MM.1S (cell line): ENCODE data around the gene GATAD2A.

Source experiments
- DNase-seq: peaks from one replicate; pipeline ENCODE4 v3.0.0-alpha.2; 2015
- H2AFZ ChIP-seq: fragments of 300-600 bp; sonication (generic); 2 replicates; pipeline ENCODE4 v1.6.0; 2016; ENCODE audit warnings: antibody characterized with exemption, low read length
- H3F3A ChIP-seq: fragments of 300-600 bp; sonication (generic); 2 replicates; pipeline ENCODE4 v1.6.1; 2016; ENCODE audit warnings: mild to moderate bottlenecking, antibody characterized with exemption, low read length, moderate library complexity, mixed read lengths; ENCODE audit not compliant: insufficient read depth
- H3K27ac ChIP-seq: fragments of 300-600 bp; sonication (generic); 2 replicates; pipeline ENCODE4 v1.5.1; 2016; ENCODE audit warnings: mild to moderate bottlenecking, low read length
- H3K27me3 ChIP-seq: fragments of 300-600 bp; sonication (generic); replicated peaks from 2 replicates; pipeline ENCODE4 v1.6.0; 2016; ENCODE audit warnings: low read length; ENCODE audit not compliant: insufficient read depth
- H3K36me3 ChIP-seq: fragments of 300-600 bp; sonication (generic); replicated peaks from 2 replicates; pipeline ENCODE4 v1.6.1; 2016; ENCODE audit warnings: mild to moderate bottlenecking, low read length, mixed read lengths; ENCODE audit not compliant: insufficient read depth
- H3K4me1 ChIP-seq: fragments of 300-600 bp; sonication (generic); 2 replicates; pipeline ENCODE4 v1.6.1; 2016; ENCODE audit warnings: low read length, mixed read lengths
- H3K4me2 ChIP-seq: fragments of 300-600 bp; sonication (generic); 2 replicates; pipeline ENCODE4 v1.6.0; 2016; ENCODE audit warnings: low read depth, low read length
- H3K4me3 ChIP-seq: fragments of 300-600 bp; sonication (generic); 2 replicates; pipeline ENCODE4 v1.5.1; 2016; ENCODE audit warnings: low read length, mixed read lengths
- H3K79me2 ChIP-seq: fragments of 300-600 bp; sonication (generic); 2 replicates; pipeline ENCODE4 v1.6.1; 2016; ENCODE audit warnings: mixed run types, low read length, mixed read lengths
- H3K9ac ChIP-seq: fragments of 300-600 bp; sonication (generic); 2 replicates; pipeline ENCODE4 v1.6.1; 2016; ENCODE audit warnings: low read length, mixed read lengths
- H3K9me2 ChIP-seq: fragments of 300-600 bp; sonication (generic); replicated peaks from 2 replicates; pipeline ENCODE4 v1.6.1; 2016; ENCODE audit warnings: mild to moderate bottlenecking, low read length, mixed read lengths; ENCODE audit not compliant: insufficient read depth
- H3K9me3 ChIP-seq: fragments of 300-600 bp; sonication (generic); replicated peaks from 2 replicates; pipeline ENCODE4 v1.6.1; 2016; ENCODE audit warnings: mild to moderate bottlenecking, low read length, mixed read lengths; ENCODE audit not compliant: insufficient read depth
- H4K20me1 ChIP-seq: fragments of 300-600 bp; sonication (generic); 2 replicates; pipeline ENCODE4 v1.6.1; 2016; ENCODE audit warnings: mild to moderate bottlenecking, low read length, moderate library complexity, mixed read lengths; ENCODE audit not compliant: insufficient read depth
- CTCF ChIP-seq: fragments of 300-600 bp; sonication (generic); IDR thresholded peaks from 2 replicates; pipeline ENCODE4 v1.5.1; 2016; ENCODE audit warnings: antibody characterized with exemption, low read length, mixed read lengths
- EZH2 ChIP-seq: fragments of 300-600 bp; sonication (generic); optimal IDR thresholded peaks from 2 replicates; pipeline ENCODE3; 2017; ENCODE audit warnings: low read depth, mild to moderate bottlenecking, antibody characterized with exemption, low read length, mixed read lengths
- EZH2phosphoT487 ChIP-seq: fragments of 300-600 bp; sonication (generic); IDR thresholded peaks from 2 replicates; pipeline ENCODE4 v1.6.1; 2018; ENCODE audit warnings: antibody characterized with exemption, low read length

Gene GATAD2A

GRCh38 chr19:19487950-19488874 is 82.7 kb downstream of the GATAD2A start:
- H3K4me2 ChIP-seq = no peak overlapping the region
- TF ChIP-seq EZH2 (no peak), CTCF (no peak), EZH2phosphoT487 (no peak)
- no peaks in the 10 kb centered on the region for H3K27me3 ChIP-seq
- no peak overlapping the region for H3K9ac ChIP-seq
- no peak overlapping the region for H3K27ac ChIP-seq
- no peak for DNase-seq
- H2AFZ ChIP-seq = no peak overlapping the region
- H3K9me2 ChIP-seq = no peaks in the 10 kb centered on the region
- peaks cover 11% of the 10 kb centered on the region; the same call in 1 of the 2 replicates for H3K4me1 ChIP-seq
- H3K36me3 ChIP-seq = no peaks in the 10 kb centered on the region
- H4K20me1 ChIP-seq = no peaks in the 10 kb centered on the region; the same call in 1 of the 2 replicates
- H3F3A ChIP-seq = peaks cover 11% of the 10 kb centered on the region; the same call in 1 of the 2 replicates
- H3K79me2 ChIP-seq = peaks cover 44% of the 10 kb centered on the region
- no peaks in the 10 kb centered on the region for H3K9me3 ChIP-seq
- H3K4me3 ChIP-seq = no peak overlapping the region

GRCh38 chr19:19488875-19489690 is 83.6 kb downstream of the GATAD2A start:
- Histone ChIP-seq H3K27me3 (no peaks in the 10 kb centered on the region), H3K9me2 (no peaks in the 10 kb centered on the region), H3K4me1 (peaks cover 11% of the 10 kb centered on the region; the same call in 1 of the 2 replicates), H3K9ac (no peak overlapping the region), H3K9me3 (no peaks in the 10 kb centered on the region), H3K27ac (peak overlapping the region; percentile 32; the same call in 1 of the 2 replicates), H3K79me2 (peaks cover 41% of the 10 kb centered on the region), H3K4me3 (no peak overlapping the region), H4K20me1 (no peaks in the 10 kb centered on the region; the same call in 1 of the 2 replicates), H3F3A (peaks cover 11% of the 10 kb centered on the region; the same call in 1 of the 2 replicates), H3K36me3 (no peaks in the 10 kb centered on the region), H3K4me2 (no peak overlapping the region), H2AFZ (no peak overlapping the region)
- DNase-seq = peak; percentile 44
- TF ChIP-seq CTCF (no peak), EZH2phosphoT487 (no peak), EZH2 (no peak)

- H3K9me3 ChIP-seq = no peaks in the 10 kb centered on the region
- no peak overlapping the region for H3K27ac ChIP-seq
- H3K9me2 ChIP-seq = no peaks in the 10 kb centered on the region
- no peak overlapping the region for H2AFZ ChIP-seq
- TF ChIP-seq EZH2 = no peak
- no peak overlapping the region for H3K9ac ChIP-seq
- no peaks in the 10 kb centered on the region for H3K36me3 ChIP-seq
- peaks cover 11% of the 10 kb centered on the region; the same call in 1 of the 2 replicates for H3F3A ChIP-seq
- DNase-seq = no peak
- peaks cover 11% of the 10 kb centered on the region; the same call in 1 of the 2 replicates for H3K4me1 ChIP-seq
- H3K27me3 ChIP-seq = no peaks in the 10 kb centered on the region
- no peak overlapping the region for H3K4me2 ChIP-seq
- no peak overlapping the region for H3K4me3 ChIP-seq
- H3K79me2 ChIP-seq = peaks cover 37% of the 10 kb centered on the region
- H4K20me1 ChIP-seq = no peaks in the 10 kb centered on the region; the same call in 1 of the 2 replicates
Measured at GRCh38 chr19:19489804-19490204, 84.3 kb downstream of the GATAD2A start.
